Loucy (cell line): Measurements from ENCODE around the gene KRAS.
"Not testable (repeated sequence)": the region's sequence is repeated elsewhere in the genome, so short reads cannot be mapped to it uniquely, and the experiment has no call there.

ENCODE experiments used
- CTCF ChIP-seq: fragments of 200-600 bp; sonication (generic); conservative IDR thresholded peaks from 2 replicates; pipeline ENCODE4 v1.5.1; 2014; ENCODE audit warnings: mild to moderate bottlenecking, antibody characterized with exemption, low read length
- EZH2phosphoT487 ChIP-seq: fragments of 200-600 bp; IDR thresholded peaks from 2 replicates; pipeline ENCODE4 v1.6.1; 2018; ENCODE audit warnings: antibody characterized with exemption, mild to moderate bottlenecking, moderate library complexity, borderline replicate concordance

DNA sequence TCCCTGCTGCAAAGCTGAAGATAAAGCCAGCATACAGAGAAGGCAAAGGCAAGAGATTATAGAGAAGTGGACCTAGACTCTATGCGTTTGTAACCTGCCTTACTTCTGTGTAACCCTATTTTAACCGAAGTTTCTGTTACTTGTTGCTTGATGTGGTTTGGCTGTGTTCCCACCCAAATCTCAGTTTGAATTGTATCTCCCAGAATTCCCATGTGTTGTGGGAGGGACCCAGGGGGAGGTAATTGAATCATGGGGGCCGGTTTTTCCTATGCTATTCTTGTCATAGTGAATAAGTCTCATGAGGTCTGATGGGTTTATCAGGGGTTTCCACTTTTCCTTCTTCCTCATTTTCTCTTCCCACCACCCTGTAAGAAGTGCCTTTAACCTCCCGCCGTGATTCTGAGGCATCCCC, 42.1 kb upstream of the KRAS start:
- TF ChIP-seq CTCF, EZH2phosphoT487: not testable (repeated sequence)
